Mucosa of descending colon (tissue), 3 donors: ENCODE data around the gene NEURL2. TPM values are rescaled to one million over a fixed set of nuclear protein-coding genes. Genes with fewer than 3 reads are reported as not detected.

Experiments used
- ATAC-seq: fragments of 200-7000 bp; cut with Tn5 transposase; one replicate; pipeline ENCODE4 v1.9.1; 2020; ENCODE audit warnings: mild to moderate bottlenecking, moderate library complexity
- DNase-seq, 3 donors: peaks; one replicate each; pipeline ENCODE4 v3.0.0-alpha.2; 2020
- H3K36me3 ChIP-seq: fragments of 200-600 bp; one replicate; pipeline ENCODE4 v1.8.0; 2021; ENCODE audit warnings: low read depth, mild to moderate bottlenecking
- H3K4me1 ChIP-seq: fragments of 200-600 bp; one replicate; pipeline ENCODE4 v1.8.0; 2021; ENCODE audit warnings: low read depth, mild to moderate bottlenecking
- H3K4me3 ChIP-seq: fragments of 200-600 bp; one replicate; pipeline ENCODE4 v1.8.0; 2021; ENCODE audit warnings: mild to moderate bottlenecking
- H3K9me3 ChIP-seq: fragments of 200-600 bp; one replicate; pipeline ENCODE4 v1.8.0; 2021; ENCODE audit warnings: mild to moderate bottlenecking
- CTCF ChIP-seq: fragments of 200-600 bp; IDR thresholded peaks from one replicate; pipeline ENCODE4 v1.8.0; 2022; ENCODE audit warnings: antibody characterized with exemption, mild to moderate bottlenecking
- intact Hi-C, 2 donors: fragments of 100-400 bp; cut with DNase I in 1 of 2; cut with micrococcal nuclease in 1 of 2; formaldehyde crosslinking; loops; one replicate each; pipeline versions ENCODE4 v1.11.0 to v1.11.1; 2022; cut with DNase I, micrococcal nuclease
- total RNA-seq, 3 donors: library from RNA; stranded (reverse); fragmentation: NEBNext Ultra II Directional in 2 of 3; extraction: Animal tissue kit (Norgen Biotek cat#: 25700) in 2 of 3; gene quantifications; one replicate each; pipeline versions ENCODE4 v1.2.1 to v1.2.4, GENCODE V29; 2021 to 2023
- donor health status: DM: no; HTN: no; CAD: no; lungs with moderate emphysema.
- donor health status: DM: no; HTN: no; CAD: no.
- donor health status: DM: no; HTN: yes; CAD: no.

The NEURL2 gene
- total RNA-seq, 3 donors from 2014 or later, result 4.2 to 9.1 (median 8.5) TPM

GRCh38 chr20:45920462-45921336 lies 29.7 kb upstream of the NEURL2 start:
- H3K9me3 ChIP-seq, result no peaks in the 10 kb centered on the region
- peaks cover 7% of the 10 kb centered on the region for H3K4me1 ChIP-seq
- TF ChIP-seq CTCF, result no peak
- no peaks in the 10 kb centered on the region for H3K36me3 ChIP-seq
- no peak overlapping the region for H3K4me3 ChIP-seq
- intact Hi-C loops, result no loop called here
- DNase-seq, result peak in 1 of 3 donors; percentile 2
- ATAC-seq, result no peak

GRCh38 chr20:45919542-45920399 lies 28.8 kb upstream of the NEURL2 start:
- no peak for TF ChIP-seq CTCF
- H3K36me3 ChIP-seq, result no peaks in the 10 kb centered on the region
- intact Hi-C loops, result no loop called here
- DNase-seq (peak in 2 of 3 donors; percentile 51 to 58), ATAC-seq (peak; percentile 17)
- no peak overlapping the region for H3K4me3 ChIP-seq
- H3K4me1 ChIP-seq, result peaks cover 8% of the 10 kb centered on the region
- no peaks in the 10 kb centered on the region for H3K9me3 ChIP-seq

GRCh38 chr20:45918779-45919537 lies 27.9 kb upstream of the NEURL2 start:
- ATAC-seq (no peak), DNase-seq (no peak)
- Histone ChIP-seq H3K4me3 (no peak overlapping the region), H3K36me3 (no peaks in the 10 kb centered on the region), H3K4me1 (peaks cover 11% of the 10 kb centered on the region), H3K9me3 (no peaks in the 10 kb centered on the region)
- intact Hi-C loops, result no loop called here
- TF ChIP-seq CTCF, result no peak

- Histone ChIP-seq H3K9me3 (no peaks in the 10 kb centered on the region), H3K4me1 (peaks cover 11% of the 10 kb centered on the region), H3K36me3 (no peaks in the 10 kb centered on the region), H3K4me3 (no peak overlapping the region)
- ATAC-seq (peak; percentile 65), DNase-seq (no peak)
- intact Hi-C loops, result no loop called here
- TF ChIP-seq CTCF, result no peak
These were observed 27.3 kb upstream of the NEURL2 start for GRCh38 chr20:45918182-45918737.

GRCh38 chr20:45917790-45918141 lies 26.8 kb upstream of the NEURL2 start:
- H3K9me3 ChIP-seq, result no peaks in the 10 kb centered on the region
- ATAC-seq (peak; percentile 6), DNase-seq (no peak)
- peaks cover 12% of the 10 kb centered on the region for H3K4me1 ChIP-seq
- no peaks in the 10 kb centered on the region for H3K36me3 ChIP-seq
- TF ChIP-seq CTCF, result no peak
- intact Hi-C loops, result no loop called here
- no peak overlapping the region for H3K4me3 ChIP-seq
